Psoas muscle (tissue), 8 donors: Measurements from ENCODE around the gene IRF2BP1. TPM values are rescaled to one million over a fixed set of nuclear protein-coding genes. Genes with fewer than 3 reads are reported as not detected.

Source experiments
- ATAC-seq, 4 donors: fragments of 200-7000 bp; cut with Tn5 transposase; one replicate each; pipeline ENCODE4 v1.9.1; 2020; ENCODE audit warnings: moderate library complexity in 3 of 4, mild to moderate bottlenecking in 2 of 4
- DNase-seq, 2 donors: peaks; one replicate each; pipeline ENCODE4 v3.0.0-alpha.2; 2020
- H3K27ac ChIP-seq: fragments of 200-600 bp; one replicate; pipeline ENCODE4 v1.8.0; 2022
- H3K27me3 ChIP-seq, 3 donors: fragments of 200-600 bp in 1 of 3; one replicate each; pipeline versions ENCODE4 v1.6.1 to v1.8.0; 2013 to 2022; ENCODE audit warnings: low read length in 2 of 3, mild to moderate bottlenecking in 2 of 3, moderate library complexity in 1 of 3; ENCODE audit not compliant: insufficient read depth in 3 of 3
- H3K36me3 ChIP-seq, 2 donors: fragments of 200-600 bp in 1 of 2; one replicate each; pipeline versions ENCODE4 v1.6.1 to v1.8.0; 2013 to 2022; ENCODE audit warnings: low read depth in 1 of 2, mild to moderate bottlenecking in 1 of 2, moderate library complexity in 1 of 2; ENCODE audit not compliant: insufficient read depth in 1 of 2
- H3K4me1 ChIP-seq: fragments of 200-600 bp; one replicate; pipeline ENCODE4 v1.8.0; 2022
- H3K4me3 ChIP-seq: fragments of 200-600 bp; one replicate; pipeline ENCODE4 v1.8.0; 2022; ENCODE audit warnings: mild to moderate bottlenecking
- H3K9me3 ChIP-seq: fragments of 200-600 bp; one replicate; pipeline ENCODE4 v1.8.0; 2022
- CTCF ChIP-seq: fragments of 200-600 bp; IDR thresholded peaks from one replicate; pipeline ENCODE4 v1.8.0; 2022; ENCODE audit warnings: antibody characterized with exemption
- WGBS, 3 donors: extraction: QIAGEN DNeasy Blood & Tissue Kit; methylation state at CpG; one replicate each; pipeline versions ENCODE4 v1.1.6 to v1.1.7; 2013; 5-methylcytosine and 5-hydroxymethylcytosine counted together
- intact Hi-C, 2 donors: fragments of 100-400 bp; cut with DNase I; formaldehyde crosslinking; loops; one replicate each; pipeline versions ENCODE4 v1.11.0 to v1.14.2; 2022
- polyA plus RNA-seq, 3 donors: library from polyadenylated mRNA; stranded (reverse); fragments of 200-250 nt; gene quantifications; one replicate each; pipeline ENCODE4 v1.2.3, GENCODE V29; 2013
- total RNA-seq, 4 donors: library from RNA; stranded (reverse); fragmentation: NEBNext Ultra II Directional in 2 of 4; extraction: Animal tissue kit (Norgen Biotek cat#: 25700) in 2 of 4; gene quantifications; one replicate each; pipeline versions ENCODE4 v1.2.1 to v1.2.4, GENCODE V29; 2021 to 2023
- donor health status: healthy with polysubstance abuse.
- donor health status: DM: no; HTN: no; CAD: no; lungs with moderate emphysema.
- donor health status: Bipolar disorder and iron deficiency.
- donor health status: healthy.
- donor health status: DM: yes; HTN: yes; CAD: no.
- donor health status: DM: no; HTN: no; CAD: no.
- donor health status: DM: no; HTN: no; CAD: no.
- donor health status: DM: yes; HTN: yes; CAD: no.

The IRF2BP1 gene
- total and polyA plus RNA-seq, 7 donors: 12.6 to 25.4 (median 17.6) TPM

GRCh38 chr19:45922281-45922680, 36.3 kb upstream of the IRF2BP1 start:
- Histone ChIP-seq H3K27me3 (peaks cover 0 to 9% (median 0%) of the 10 kb centered on the region in 3 donors), H3K4me1 (no peaks in the 10 kb centered on the region), H3K9me3 (no peaks in the 10 kb centered on the region), H3K36me3 (no peaks in the 10 kb centered on the region), H3K27ac (no peak overlapping the region), H3K4me3 (no peak overlapping the region)
- 55 to 64% (median 58%) methylated on average over 9 of the region's 9 CpGs for WGBS, 3 donors
- DNase-seq (peak in 1 of 2 donors; percentile 31), ATAC-seq (no peak)
- no peak for TF ChIP-seq CTCF
- intact Hi-C loops: no loop called here

GRCh38 chr19:45920458-45920857, 34.5 kb upstream of the IRF2BP1 start:
- no peak for ATAC-seq
- WGBS, 3 donors: 65 to 72% (median 71%) methylated on average over 8 of the region's 8 CpGs
- Histone ChIP-seq H3K27me3 (peaks cover 0 to 9% (median 0%) of the 10 kb centered on the region in 3 donors), H3K9me3 (no peaks in the 10 kb centered on the region), H3K4me1 (no peaks in the 10 kb centered on the region), H3K36me3 (no peaks in the 10 kb centered on the region), H3K27ac (no peak overlapping the region), H3K4me3 (no peak overlapping the region)
- DNase-seq: peak in 1 of 2 donors; percentile 3
- TF ChIP-seq CTCF: no peak
- intact Hi-C loops: no loop called here

GRCh38 chr19:45919678-45920077, 33.7 kb upstream of the IRF2BP1 start:
- no peaks in the 10 kb centered on the region for H3K4me1 ChIP-seq
- H3K4me3 ChIP-seq: no peak overlapping the region
- no peak overlapping the region for H3K27ac ChIP-seq
- no peaks in the 10 kb centered on the region for H3K36me3 ChIP-seq
- intact Hi-C loops: no loop called here
- WGBS, 3 donors: 25 to 39% (median 38%) methylated on average over 7 of the region's 7 CpGs
- no peak for TF ChIP-seq CTCF
- H3K27me3 ChIP-seq: peaks cover 0 to 12% (median 0%) of the 10 kb centered on the region in 3 donors
- ATAC-seq (no peak), DNase-seq (peak in 1 of 2 donors; percentile 30)
- H3K9me3 ChIP-seq: no peaks in the 10 kb centered on the region

GRCh38 chr19:45918721-45919120, 32.8 kb upstream of the IRF2BP1 start:
- WGBS, 3 donors: 54 to 73% (median 61%) methylated on average over 4 of the region's 4 CpGs
- H3K4me1 ChIP-seq: no peaks in the 10 kb centered on the region
- peaks cover 0 to 16% (median 1%) of the 10 kb centered on the region in 3 donors for H3K27me3 ChIP-seq
- ATAC-seq (no peak), DNase-seq (no peak)
- no peaks in the 10 kb centered on the region for H3K9me3 ChIP-seq
- intact Hi-C loops: no loop called here
- no peaks in the 10 kb centered on the region for H3K36me3 ChIP-seq
- H3K27ac ChIP-seq: no peak overlapping the region
- no peak overlapping the region for H3K4me3 ChIP-seq
- no peak for TF ChIP-seq CTCF

DNA sequence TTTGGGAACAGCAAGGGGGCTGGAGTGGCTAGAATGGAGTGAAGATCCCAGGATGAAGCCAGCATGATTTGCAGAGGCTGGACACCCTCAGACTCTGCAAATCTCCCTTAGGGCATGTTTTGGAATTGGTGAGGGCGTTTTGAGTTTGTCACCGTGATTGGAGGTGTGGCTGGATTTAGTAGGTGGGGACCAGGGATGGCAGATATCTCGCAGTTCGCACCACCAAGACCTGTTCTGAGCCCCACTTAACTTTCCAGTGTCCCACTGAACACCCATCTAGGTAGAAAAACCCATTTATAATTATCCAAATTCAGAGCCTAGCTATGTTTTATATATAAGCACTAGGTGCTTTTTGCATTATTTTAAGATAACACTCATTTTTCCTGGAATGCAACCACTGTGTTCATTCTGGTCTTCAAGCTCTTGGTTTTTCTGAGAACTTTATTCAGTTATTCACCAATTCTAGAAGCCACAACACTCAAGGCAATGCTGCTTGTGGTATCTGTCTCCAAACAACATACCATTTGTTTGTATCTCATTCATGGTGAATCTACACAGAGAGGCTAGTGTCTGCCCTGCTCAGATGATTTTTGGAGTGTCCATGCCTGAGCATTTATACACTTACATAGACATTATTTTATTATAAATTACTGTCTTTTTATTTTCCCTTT, 31.6 kb upstream of the IRF2BP1 start:
- DNase-seq: no peak
- no peaks in the 10 kb centered on the region for H3K36me3 ChIP-seq
- intact Hi-C loops: no loop called here
- no peak for TF ChIP-seq CTCF
- no peak overlapping the region for H3K27ac ChIP-seq
- H3K4me1 ChIP-seq: no peaks in the 10 kb centered on the region
- H3K9me3 ChIP-seq: no peaks in the 10 kb centered on the region
- no peak overlapping the region for H3K4me3 ChIP-seq
- H3K27me3 ChIP-seq: peaks cover 0 to 25% (median 3%) of the 10 kb centered on the region in 3 donors
- ATAC-seq: no peak
- WGBS, 3 donors: 54 to 63% (median 63%) methylated on average over 4 of the region's 4 CpGs
